Medulla oblongata (tissue), 1 donor: Measurements from ENCODE around the gene BRD9.
"Not testable (repeated sequence)": the region's sequence is repeated elsewhere in the genome, so short reads cannot be mapped to it uniquely, and the experiment has no call there.

Experiments used
- DNase-seq: peaks from one replicate; pipeline ENCODE4 v3.0.0-alpha.2; 2015; ENCODE audit errors: extremely low spot score

The BRD9 gene

GRCh38 chr5:878677-879076, 13.9 kb downstream of the BRD9 start:
- not testable (repeated sequence) for DNase-seq

DNA sequence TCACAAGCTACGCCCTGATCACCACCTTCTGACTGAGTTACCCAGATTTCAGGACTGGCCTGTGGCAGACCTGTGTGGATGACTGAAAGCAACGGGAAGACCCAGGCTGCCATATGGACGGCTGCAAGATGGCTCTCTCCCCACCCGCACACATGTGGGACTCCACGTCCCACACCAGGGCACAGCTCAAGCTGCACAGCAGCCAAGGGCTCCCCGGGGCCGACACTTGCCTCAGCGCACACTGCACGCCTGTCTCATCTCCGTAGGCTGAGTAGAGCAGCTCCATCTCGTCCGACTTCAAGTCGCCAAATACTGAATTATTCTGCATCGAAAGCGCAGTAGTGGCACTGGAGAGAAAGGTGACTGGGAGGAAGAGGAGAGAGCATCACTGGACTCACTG, 14.5 kb downstream of the BRD9 start:
- DNase-seq: no peak

GRCh38 chr5:876398-877365, 15.9 kb downstream of the BRD9 start:
- no peak for DNase-seq

DNA sequence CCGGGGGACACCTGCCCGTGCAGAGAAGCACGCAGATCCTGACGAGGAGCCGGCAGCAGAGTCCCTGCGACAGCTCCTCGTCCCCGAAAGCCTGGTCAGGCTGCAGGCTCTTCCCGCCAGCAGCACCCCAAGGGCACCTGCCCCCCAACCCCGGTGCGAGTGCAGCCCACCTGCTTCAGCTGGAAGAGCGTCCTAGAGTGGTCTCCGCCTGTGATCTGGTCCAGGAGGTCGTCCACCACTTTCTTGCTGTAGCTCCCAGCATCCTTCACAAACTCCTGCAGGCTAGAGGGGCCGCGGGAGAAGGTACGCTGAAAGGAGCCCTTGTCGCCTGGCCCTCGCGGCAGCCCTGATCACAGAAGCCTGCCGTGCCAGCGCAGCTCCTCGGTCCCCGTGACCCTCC, 16.7 kb downstream of the BRD9 start:
- DNase-seq: no peak

GRCh38 chr5:873328-873727, 19.3 kb downstream of the BRD9 start:
- no peak for DNase-seq

- no peak for DNase-seq
These were observed 20.3 kb downstream of the BRD9 start for GRCh38 chr5:872301-872700.

DNA sequence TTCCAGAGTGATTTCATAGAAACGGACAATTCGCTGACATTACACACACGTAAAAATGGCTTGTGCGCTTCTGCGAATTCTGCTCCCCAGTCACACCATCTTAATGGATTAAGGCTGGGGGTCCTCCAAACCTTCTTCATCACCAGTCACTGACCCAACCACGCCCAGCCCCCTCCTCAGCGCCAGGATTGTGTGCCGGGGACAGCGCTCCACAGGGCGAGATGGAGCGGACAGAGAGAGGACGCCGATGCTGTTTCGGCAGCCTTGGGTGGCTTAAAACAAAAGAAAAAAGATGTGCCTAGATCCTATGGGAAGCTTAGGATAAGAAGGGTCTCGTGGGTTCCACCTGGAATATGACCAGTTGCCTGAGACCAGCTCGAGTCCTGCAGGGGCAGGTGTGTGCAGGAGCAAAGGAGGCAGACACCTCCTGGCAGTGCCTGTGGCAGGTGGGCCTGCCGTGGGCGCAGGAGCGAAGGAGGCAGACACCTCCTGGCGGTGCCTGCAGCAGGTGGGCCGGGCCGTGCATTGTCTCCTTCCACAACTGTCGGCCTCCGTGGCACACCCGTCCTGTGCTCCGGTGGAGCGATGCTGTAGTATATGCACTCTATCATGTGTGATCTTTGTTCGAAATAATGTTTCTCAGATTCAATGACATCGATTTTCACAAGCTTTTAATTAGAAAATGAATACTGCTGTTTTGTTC, 20.9 kb downstream of the BRD9 start:
- no peak for DNase-seq

- no peak for DNase-seq
These were observed 21.6 kb downstream of the BRD9 start for GRCh38 chr5:870956-871355.

- no peak for DNase-seq
These were observed 24.0 kb downstream of the BRD9 start for GRCh38 chr5:868428-869135.

GRCh38 chr5:867300-867870, 25.2 kb downstream of the BRD9 start:
- DNase-seq: no peak

DNA sequence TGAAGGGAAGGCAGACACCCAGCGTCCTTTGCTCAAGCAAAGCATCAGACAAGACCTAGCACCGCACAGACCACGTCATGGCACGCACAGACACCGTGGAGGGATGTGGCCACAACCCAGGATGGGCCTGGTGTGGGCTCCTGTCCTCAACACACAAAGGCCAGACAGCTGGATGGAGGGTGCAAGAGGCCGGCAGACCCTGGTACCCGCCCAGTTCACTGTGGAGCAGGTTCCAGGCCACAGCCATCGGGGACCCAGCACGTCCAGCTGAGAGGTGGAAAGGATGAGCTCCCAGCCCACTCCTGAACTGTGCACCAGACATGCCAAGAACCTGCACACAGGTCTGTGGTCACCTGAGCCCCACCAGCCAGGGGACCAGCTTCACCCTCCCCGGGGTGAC, 26.8 kb downstream of the BRD9 start:
- no peak for DNase-seq

- DNase-seq: no peak
These were observed 27.5 kb downstream of the BRD9 start for GRCh38 chr5:865168-865521.

GRCh38 chr5:864492-865167, 28.0 kb downstream of the BRD9 start:
- DNase-seq: no peak

GRCh38 chr5:863244-863805, 29.3 kb downstream of the BRD9 start:
- no peak for DNase-seq

- DNase-seq: no peak
These were observed 30.0 kb downstream of the BRD9 start for GRCh38 chr5:862367-863243.

GRCh38 chr5:861442-862366, 30.9 kb downstream of the BRD9 start:
- no peak for DNase-seq

DNA sequence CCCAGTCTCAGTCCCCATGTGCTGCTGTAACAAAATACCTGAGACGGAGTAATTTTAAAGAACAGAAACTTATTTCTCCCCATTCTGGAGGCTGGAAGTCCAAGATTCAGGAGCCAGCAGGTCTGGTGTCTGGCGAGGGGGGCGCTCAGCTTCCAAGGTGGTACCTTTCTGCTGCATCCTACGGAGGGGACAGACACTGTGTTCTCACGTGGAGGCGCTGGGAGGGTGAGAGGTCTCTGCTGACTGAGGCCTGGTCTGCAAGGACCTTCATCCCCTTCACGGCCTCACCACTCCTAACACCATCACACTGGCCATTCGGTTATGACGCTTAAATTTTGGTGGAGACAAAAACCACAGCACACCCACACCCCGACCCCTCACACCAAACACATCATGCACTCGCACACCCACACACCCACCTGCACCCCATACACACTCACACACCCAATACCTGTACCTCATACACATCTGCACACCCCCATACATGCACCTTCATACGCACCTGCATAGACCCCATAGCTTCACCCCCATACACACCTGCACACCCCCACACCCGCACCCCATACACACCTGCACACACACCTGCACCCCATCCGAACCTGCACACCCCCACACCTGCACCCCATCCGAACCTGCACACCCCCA, 32.0 kb downstream of the BRD9 start:
- no peak for DNase-seq

DNA sequence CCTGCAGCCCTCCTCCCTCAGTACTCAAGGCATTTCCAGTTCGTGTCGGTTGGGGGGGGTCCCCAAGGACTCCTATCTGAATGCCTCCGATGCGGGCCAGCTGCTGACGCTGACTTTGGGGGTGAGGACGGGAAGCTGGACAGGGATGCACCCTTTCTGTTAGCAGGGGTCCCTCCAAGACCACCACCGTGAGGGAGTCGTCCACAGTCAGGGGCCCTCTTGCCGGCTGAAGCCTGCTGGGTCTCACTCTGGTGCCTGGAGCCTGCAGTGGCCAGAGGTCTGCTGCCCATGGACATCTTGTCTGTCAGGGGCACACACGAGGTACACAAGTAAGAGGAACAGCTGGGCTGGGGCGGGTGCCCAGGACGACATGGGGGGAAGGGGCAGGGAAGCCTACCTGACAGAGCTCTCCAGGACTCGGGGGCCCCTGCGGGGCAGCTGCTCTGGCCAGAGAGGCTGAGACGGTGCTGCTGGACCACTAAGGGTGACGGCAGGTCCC, 32.8 kb downstream of the BRD9 start:
- no peak for DNase-seq
